H1 (cell line): Measurements from ENCODE around the gene KIF26A. TPM values are rescaled to one million over a fixed set of nuclear protein-coding genes. Genes with fewer than 3 reads are reported as not detected.

Source experiments
- CTCF ChIA-PET: fragments of 300-600 bp; sonication (Branson Sonifier 250); formaldehyde crosslinking; loops from one replicate; lab custom pipeline; 2021; ENCODE audit not compliant: partially characterized antibody; lab: Charles Lee
- POLR2A ChIA-PET: fragments of 300-600 bp; sonication (Branson Sonifier 250); formaldehyde crosslinking; loops from one replicate; lab custom pipeline; 2021; ENCODE audit warnings: inconsistent platforms; ENCODE audit not compliant: partially characterized antibody; lab: Charles Lee
- DNase-seq, 2 experiments: peaks; one replicate each; pipeline versions ENCODE4 v3.0.0 to v3.0.0-alpha.2; 2010 to 2022; ENCODE audit warnings: low spot score in 2 of 2, low read depth in 1 of 2, mixed read lengths in 1 of 2
- FAIRE-seq: peaks from 2 replicates; lab custom pipeline; 2011; peaks lifted over from hg19 to GRCh38; lab: Jason Lieb, UNC
- H2AFZ ChIP-seq: 2 replicates; pipeline ENCODE4 v1.8.1; 2012; ENCODE audit warnings: low read length, inconsistent platforms
- H2AK5ac ChIP-seq: 2 replicates; pipeline ENCODE4 v1.6.1; 2013; ENCODE audit warnings: low read depth, low read length
- H2BK120ac ChIP-seq: replicated peaks from 2 replicates; pipeline ENCODE3; 2013; ENCODE audit warnings: low read depth, low read length, inconsistent platforms
- H2BK12ac ChIP-seq: 2 replicates; pipeline ENCODE4 v1.6.1; 2013; ENCODE audit warnings: low read depth, low read length
- H2BK15ac ChIP-seq: 2 replicates; pipeline ENCODE4 v1.6.1; 2013; ENCODE audit warnings: low read length
- H2BK20ac ChIP-seq: 2 replicates; pipeline ENCODE4 v1.6.1; 2013; ENCODE audit warnings: low read length
- H2BK5ac ChIP-seq: 2 replicates; pipeline ENCODE4 v1.6.1; 2013; ENCODE audit warnings: low read depth, low read length
- H3K14ac ChIP-seq: 2 replicates; pipeline ENCODE4 v1.6.1; 2013; ENCODE audit warnings: inconsistent platforms; ENCODE audit not compliant: insufficient read length
- H3K18ac ChIP-seq: 2 replicates; pipeline ENCODE4 v1.6.1; 2013; ENCODE audit warnings: low read length; ENCODE audit errors: extremely low read depth
- H3K23ac ChIP-seq: 2 replicates; pipeline ENCODE4 v1.6.1; 2013; ENCODE audit warnings: inconsistent platforms; ENCODE audit not compliant: insufficient read length
- H3K23me2 ChIP-seq: 2 replicates; pipeline ENCODE4 v1.6.1; 2013; ENCODE audit warnings: low read depth, low read length
- H3K27ac ChIP-seq: 2 replicates; pipeline ENCODE4 v1.6.1; 2011; ENCODE audit warnings: low read depth, low read length, inconsistent platforms
- H3K27me3 ChIP-seq, 4 experiments: replicated peaks in 1 of 4; 1 replicate in 1 of 4; 2 replicates in 3 of 4; pipeline versions ENCODE4 v1.6.1 to v1.8.1; 2011 to 2013; ENCODE audit warnings: low read length in 3 of 4, mild to moderate bottlenecking in 3 of 4, inconsistent platforms in 2 of 4, mixed read lengths in 2 of 4, moderate library complexity in 1 of 4; ENCODE audit not compliant: control insufficient read depth in 3 of 4, insufficient read depth in 3 of 4; ENCODE audit errors: extremely low read depth in 1 of 4
- H3K36me3 ChIP-seq, 4 experiments: 2 replicates each; pipeline versions ENCODE4 v1.6.1 to v1.8.1; 2011 to 2013; ENCODE audit warnings: mild to moderate bottlenecking in 4 of 4, low read length in 3 of 4, moderate library complexity in 2 of 4, control low read depth in 1 of 4, inconsistent platforms in 1 of 4; ENCODE audit not compliant: insufficient read depth in 4 of 4, control insufficient read depth in 2 of 4
- H3K4ac ChIP-seq: replicated peaks from 2 replicates; pipeline ENCODE3; 2013; ENCODE audit warnings: low read length, low read depth, mixed read lengths, inconsistent platforms; ENCODE audit not compliant: insufficient read length
- H3K4me1 ChIP-seq, 4 experiments: replicated peaks in 1 of 4; 1 replicate in 1 of 4; 2 replicates in 3 of 4; pipeline versions ENCODE4 v1.6.1 to v1.8.1; 2011 to 2013; ENCODE audit warnings: low read length in 3 of 4, inconsistent platforms in 2 of 4, mixed read lengths in 1 of 4; ENCODE audit not compliant: insufficient read depth in 4 of 4, control insufficient read depth in 3 of 4
- H3K4me2 ChIP-seq, 2 experiments: 2 replicates each; pipeline versions ENCODE4 v1.6.1 to v1.8.1; 2011 to 2013; ENCODE audit warnings: low read depth in 2 of 2, low read length in 2 of 2, control low read depth in 1 of 2, inconsistent platforms in 1 of 2, mild to moderate bottlenecking in 1 of 2; ENCODE audit not compliant: insufficient read depth in 1 of 2
- H3K4me3 ChIP-seq, 4 experiments: fragments of 200-600, 300-600 bp in 1 of 4; sonication (generic), shearing (Covaris generic), sonication (Bioruptor Twin) in 1 of 4; 2 replicates each; pipeline versions ENCODE4 v1.5.1 to v1.8.1; 2011 to 2016; ENCODE audit warnings: low read length in 4 of 4, low read depth in 3 of 4, control low read depth in 2 of 4, inconsistent platforms in 2 of 4, mild to moderate bottlenecking in 2 of 4, mixed read lengths in 1 of 4, moderate library complexity in 1 of 4; ENCODE audit not compliant: insufficient read depth in 2 of 4; ENCODE audit errors: extremely low read depth in 1 of 4
- H3K56ac ChIP-seq: replicated peaks from 2 replicates; pipeline ENCODE3; 2013; ENCODE audit warnings: low read depth, mild to moderate bottlenecking, mixed read lengths, low read length, inconsistent platforms; ENCODE audit not compliant: insufficient read length
- H3K79me1 ChIP-seq: 2 replicates; pipeline ENCODE4 v1.6.1; 2013; ENCODE audit warnings: low read depth, low read length, control low read depth
- H3K79me2 ChIP-seq, 2 experiments: 2 replicates each; pipeline versions ENCODE4 v1.6.1 to v1.8.1; 2012 to 2013; ENCODE audit warnings: low read length in 2 of 2, mild to moderate bottlenecking in 2 of 2, inconsistent platforms in 1 of 2; ENCODE audit not compliant: insufficient read depth in 2 of 2, control insufficient read depth in 1 of 2
- H3K9ac ChIP-seq, 4 experiments: replicated peaks in 1 of 4; 1 replicate in 1 of 4; 2 replicates in 3 of 4; pipeline versions ENCODE4 v1.6.1 to v1.8.1; 2011 to 2013; ENCODE audit warnings: low read depth in 3 of 4, low read length in 3 of 4, control low read depth in 2 of 4, mild to moderate bottlenecking in 2 of 4, moderate library complexity in 2 of 4, inconsistent platforms in 1 of 4; ENCODE audit errors: extremely low read depth in 1 of 4
- H3K9me3 ChIP-seq, 2 experiments: 2 replicates each; pipeline versions ENCODE4 v1.6.1 to v1.8.1; 2012 to 2013; ENCODE audit warnings: mild to moderate bottlenecking in 2 of 2, moderate library complexity in 2 of 2, control low read depth in 1 of 2, inconsistent platforms in 1 of 2, low read depth in 1 of 2, low read length in 1 of 2, mixed read lengths in 1 of 2; ENCODE audit not compliant: insufficient read depth in 2 of 2
- H4K20me1 ChIP-seq, 2 experiments: replicated peaks in 1 of 2; 2 replicates each; pipeline versions ENCODE3 to v1.8.1; 2011 to 2013; ENCODE audit warnings: inconsistent platforms in 2 of 2, low read length in 2 of 2, mild to moderate bottlenecking in 1 of 2; ENCODE audit not compliant: insufficient read depth in 2 of 2, control insufficient read depth in 1 of 2
- H4K5ac ChIP-seq: 2 replicates; pipeline ENCODE4 v1.6.1; 2013; ENCODE audit warnings: low read length, low read depth, mixed read lengths, inconsistent platforms; ENCODE audit not compliant: insufficient read length
- H4K8ac ChIP-seq: 2 replicates; pipeline ENCODE4 v1.8.0; 2013; ENCODE audit warnings: mild to moderate bottlenecking, moderate library complexity, low read length, inconsistent platforms; ENCODE audit not compliant: insufficient read depth; ENCODE audit errors: extremely low read depth
- H4K91ac ChIP-seq: replicated peaks from 2 replicates; pipeline ENCODE3; 2013; ENCODE audit warnings: low read length, mixed read lengths, inconsistent platforms; ENCODE audit not compliant: insufficient read length
- BACH1 ChIP-seq: IDR thresholded peaks from 2 replicates; pipeline ENCODE4 v1.6.1; 2012; ENCODE audit warnings: low read length, improper control_type of control experiment
- EP300 ChIP-seq, 2 experiments: IDR thresholded peaks; 1 replicate in 1 of 2; 2 replicates in 1 of 2; pipeline ENCODE4 v1.6.1; 2011 to 2012; ENCODE audit warnings: low read depth in 2 of 2, low read length in 2 of 2, mild to moderate bottlenecking in 2 of 2, borderline replicate concordance in 1 of 2, inconsistent platforms in 1 of 2, moderate library complexity in 1 of 2
- GTF2F1 ChIP-seq: IDR thresholded peaks from 2 replicates; pipeline ENCODE4 v1.6.1; 2012; ENCODE audit warnings: low read depth, low read length, improper control_type of control experiment, borderline replicate concordance
- MAFK ChIP-seq: IDR thresholded peaks from 2 replicates; pipeline ENCODE4 v1.6.1; 2012; ENCODE audit warnings: low read depth, mild to moderate bottlenecking, improper control_type of control experiment, low read length
- MAX ChIP-seq: IDR thresholded peaks from 2 replicates; pipeline ENCODE4 v1.6.1; 2012; ENCODE audit warnings: inconsistent platforms
- POLR2AphosphoS5 ChIP-seq: IDR thresholded peaks from 2 replicates; pipeline ENCODE4 v1.6.1; 2011; ENCODE audit warnings: low read depth, low read length
- RAD21 ChIP-seq, 2 experiments: IDR thresholded peaks in 1 of 2; conservative IDR thresholded peaks in 1 of 2; 2 replicates each; pipeline ENCODE4 v1.6.1; 2011; ENCODE audit warnings: low read depth in 2 of 2, low read length in 2 of 2, improper control_type of control experiment in 1 of 2, inconsistent platforms in 1 of 2, mild to moderate bottlenecking in 1 of 2, moderate library complexity in 1 of 2
- SAP30 ChIP-seq: fragments of 300-600 bp; sonication (generic); IDR thresholded peaks from 2 replicates; pipeline ENCODE4 v1.7.1; 2012; ENCODE audit warnings: low read length, moderate library complexity, mild to moderate bottlenecking, inconsistent platforms; ENCODE audit not compliant: insufficient read depth, insufficient replicate concordance
- WGBS, 2 experiments: shearing (Covaris generic) in 1 of 2; methylation state at CpG; one replicate each; pipeline versions ENCODE4 v1.1.6 to v1.1.7; 2013 to 2015; ENCODE audit warnings: low lambda C conversion rate in 2 of 2, mixed read lengths in 2 of 2, inconsistent platforms in 1 of 2, low coverage in 1 of 2, missing lambda C conversion rate in 1 of 2; ENCODE audit not compliant: insufficient replicate concordance in 2 of 2, insufficient coverage in 1 of 2, insufficient read length in 1 of 2; ENCODE audit errors: extremely low coverage in 1 of 2, missing lambda C conversion rate in 1 of 2; 5-methylcytosine and 5-hydroxymethylcytosine counted together
- polyA plus RNA-seq, 7 experiments: library from polyadenylated mRNA; depleted of rRNA in 3 of 7; stranded (reverse) in 5 of 7; unstranded in 2 of 7; fragments of >200 nt in 5 of 7; fragments of 200-250 nt in 2 of 7; gene quantifications; 1 replicate in 5 of 7; 2 replicates in 1 of 7; 4 replicates in 1 of 7; pipeline versions ENCODE4 v1.2.1 to v1.2.3, GENCODE V29; 2011 to 2013; ENCODE audit warnings: missing spikeins in 2 of 7, mixed read lengths in 2 of 7
- total RNA-seq: library from RNA; stranded (reverse); fragmentation: NEBNext Ultra II Directional; extraction: Animal tissue kit (Norgen Biotek cat#: 25700); gene quantifications from 2 replicates; pipeline ENCODE4 v1.2.1, GENCODE V29; 2021
- TF ChIP-seq, protein P1 (sequence below): IDR thresholded peaks from 2 replicates; pipeline ENCODE4 v1.6.1; 2011; ENCODE audit warnings: low read depth, mild to moderate bottlenecking, low read length; ENCODE audit not compliant: insufficient read depth

KIF26A gene
- total and polyA plus RNA-seq, 2 of the 8 experiments (the other 6 are each of a cell fraction or from before 2014, with no cell fraction given): 11.5 to 41.6 TPM

DNA sequence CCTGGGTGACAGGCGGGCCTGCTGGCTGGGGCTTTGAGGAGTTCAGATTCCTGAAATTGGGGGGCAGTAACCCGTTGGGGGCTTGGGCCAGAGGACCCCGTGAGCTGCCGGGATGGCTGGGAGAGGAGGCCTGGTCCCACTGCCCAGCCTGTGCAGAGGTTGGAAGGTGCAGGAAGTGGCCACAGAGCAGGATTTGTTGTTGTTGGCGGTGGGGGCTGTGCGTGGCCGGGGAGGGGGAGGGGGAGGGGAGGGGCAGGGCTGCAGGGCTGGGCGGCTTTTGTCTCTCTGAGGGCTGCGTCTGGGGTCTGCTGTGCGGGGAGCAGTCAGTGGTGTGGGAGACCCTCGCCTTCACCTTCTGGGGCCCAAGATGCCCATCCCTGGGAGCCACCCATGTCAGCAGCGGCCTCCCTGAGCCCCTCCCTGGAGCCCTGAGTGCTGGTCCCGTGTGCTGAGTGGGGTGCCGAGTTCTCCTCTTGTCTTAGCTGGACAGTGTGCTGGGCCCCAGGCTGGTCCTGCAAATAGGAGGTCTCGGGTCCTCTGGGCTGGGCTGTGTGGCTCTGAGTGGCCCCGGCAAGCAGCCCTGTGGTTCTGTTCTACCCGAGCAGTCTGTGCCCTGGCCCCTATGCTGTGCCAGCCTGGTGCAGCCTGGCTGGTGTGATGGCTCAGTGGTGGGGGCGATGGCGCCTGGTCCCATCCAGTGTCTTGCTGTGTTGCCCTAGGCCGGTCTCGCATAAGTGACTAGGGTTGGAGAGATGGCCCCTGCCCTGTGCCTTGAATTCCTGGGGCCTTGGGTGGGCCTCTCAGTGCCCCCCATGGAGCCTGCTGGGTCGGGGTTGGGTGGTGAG, 10.3 kb downstream of the KIF26A start:
- Histone ChIP-seq H3K23me2 (no peaks in the 10 kb centered on the region; the same call in 1 of the 2 replicates), H3K18ac (peak overlapping the region; percentile 93), H3K4me2 (peak overlapping the region; percentile 15 to 68; a peak in 3 of 4 replicates), H3K4me1 (peaks cover 0 to 39% (median 31%) of the 10 kb centered on the region in 4 experiments; a peak in 6 of 7 replicates), H2AFZ (no peak overlapping the region), H3K27me3 (no peaks in the 10 kb centered on the region), H2AK5ac (no peak overlapping the region), H2BK5ac (peak overlapping the region; percentile 91; the same call in 1 of the 2 replicates), H4K8ac (peak overlapping the region; percentile 41), H2BK12ac (peak overlapping the region; percentile 84; the same call in 1 of the 2 replicates), H3K4me3 (peak overlapping the region in 2 of 4 experiments; percentile 10 to 11; a peak in 1 of 8 replicates), H3K56ac (no peak overlapping the region), H2BK120ac (peak overlapping the region; percentile 78), H3K79me2 (peaks cover 19 to 81% of the 10 kb centered on the region in 2 experiments; a peak in 3 of 4 replicates), H4K91ac (peak overlapping the region; percentile 95), H3K9me3 (no peaks in the 10 kb centered on the region), H3K14ac (no peak overlapping the region), H3K23ac (no peak overlapping the region), H2BK15ac (0 out of 2 replicates have a peak overlapping the region, but pooled peaks have one; percentile 0), H3K79me1 (peaks cover 34% of the 10 kb centered on the region), H3K4ac (peak overlapping the region; percentile 99), H4K20me1 (peaks cover 11 to 33% of the 10 kb centered on the region in 2 experiments), H4K5ac (peak overlapping the region; percentile 36), H3K27ac (no peak overlapping the region), H2BK20ac (peak overlapping the region; percentile 72; the same call in 1 of the 2 replicates), H3K36me3 (peaks cover 0 to 13% (median 9%) of the 10 kb centered on the region in 4 experiments; a peak in 4 of 8 replicates), H3K9ac (no peak overlapping the region)
- ChIA-PET CTCF (interaction anchor here (1.0 to 1.5 kb wide), 5 partner anchors 9 to 326 kb away, joined by 3 to 5 read pairs (median 3); no protein-coding TSS in a partner anchor), POLR2A (no interaction called here)
- peak in 1 of 2 experiments; percentile 54 for DNase-seq
- WGBS, 2 experiments: 68% methylated on average over 15 of the region's 22 CpGs; no CpG with 5 or more reads in 1 of the 2 experiments
- no peak for FAIRE-seq
- TF ChIP-seq RAD21 (IDR thresholded peaks at IDR 0.05 in 1 of 2, conservative IDR thresholded peaks at IDR 0.05 in 1 of 2; ENCODE audit: low read depth in 2 of 2, low read length in 2 of 2): no peak
- no peak for TF ChIP-seq SAP30
- no peak for TF ChIP-seq POLR2AphosphoS5
- no peak for TF ChIP-seq GTF2F1
- TF ChIP-seq BACH1: no peak
- TF ChIP-seq EP300 (IDR thresholded peaks at IDR 0.05; ENCODE audit: borderline replicate concordance in 1 of 2, low read depth in 2 of 2, low read length in 2 of 2): no peak
- TF ChIP-seq, protein P1, sequence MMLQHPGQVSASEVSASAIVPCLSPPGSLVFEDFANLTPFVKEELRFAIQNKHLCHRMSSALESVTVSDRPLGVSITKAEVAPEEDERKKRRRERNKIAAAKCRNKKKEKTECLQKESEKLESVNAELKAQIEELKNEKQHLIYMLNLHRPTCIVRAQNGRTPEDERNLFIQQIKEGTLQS: no peak
- TF ChIP-seq MAX: no peak
- TF ChIP-seq MAFK: no peak
